SU-DHL-6 (cell line): ENCODE results near the gene HOXD11.

Experiments used
- EZH2phosphoT487 ChIP-seq: fragments of 200-600 bp; sonication (generic), shearing (Covaris generic); conservative IDR thresholded peaks from 2 replicates; pipeline ENCODE4 v1.6.1; 2018; ENCODE audit warnings: mild to moderate bottlenecking, antibody characterized with exemption, low read length, moderate library complexity, mixed read lengths
- TF ChIP-seq, protein P1 (sequence below): fragments of 200-600 bp; sonication (generic); IDR thresholded peaks from one replicate; pipeline ENCODE4 v1.5.1; 2017; ENCODE audit warnings: antibody characterized with exemption, mild to moderate bottlenecking, low read length, moderate library complexity; ENCODE audit not compliant: insufficient read depth, poor library complexity, severe bottlenecking

DNA sequence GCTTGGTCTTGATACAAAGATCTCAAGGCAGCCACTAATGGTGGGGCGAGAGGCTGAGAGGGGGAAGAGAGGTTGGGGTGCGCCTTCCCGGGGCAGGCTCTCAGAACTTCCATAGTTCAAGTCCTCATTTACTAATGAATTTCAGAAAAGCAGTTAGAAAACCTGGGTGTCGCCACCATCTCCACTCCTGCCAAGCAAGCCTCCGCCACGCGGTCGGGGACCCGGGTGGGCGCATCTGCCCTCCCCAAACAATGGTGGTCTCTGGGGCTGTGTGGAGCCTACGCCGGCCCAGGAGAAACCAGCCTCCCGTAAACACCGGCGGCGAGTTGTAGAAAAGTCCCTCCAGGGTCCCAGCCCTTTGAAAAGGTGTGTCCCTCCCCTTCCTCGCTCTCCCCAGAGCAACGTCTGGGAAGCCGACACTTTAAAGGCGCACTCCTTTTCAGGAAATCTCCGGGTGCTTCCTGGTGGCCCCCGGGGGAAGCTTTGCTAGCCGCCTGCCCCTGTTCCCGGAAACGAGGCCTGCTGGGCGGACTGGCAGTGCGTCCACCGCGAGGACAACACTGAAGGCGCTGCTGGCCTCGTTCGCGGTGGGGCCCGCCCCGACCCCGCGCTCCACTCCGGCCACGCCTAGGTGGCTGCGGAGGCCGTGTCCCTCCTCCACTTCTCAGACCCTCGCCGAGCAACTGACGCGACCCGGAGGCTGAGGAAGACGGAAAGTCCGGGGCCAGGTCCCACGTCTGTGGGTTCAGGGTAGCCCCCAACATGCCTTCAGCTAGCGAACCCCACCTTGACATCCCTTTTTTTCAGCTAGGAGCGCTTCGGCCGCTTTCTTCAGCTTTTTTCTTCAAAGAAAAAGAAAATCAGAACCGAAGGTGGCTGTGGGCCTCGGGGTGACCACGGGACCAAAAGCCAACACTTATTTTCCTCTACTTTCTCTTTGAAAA lies 40.2 kb upstream of the HOXD11 start:
- TF ChIP-seq, protein P1, sequence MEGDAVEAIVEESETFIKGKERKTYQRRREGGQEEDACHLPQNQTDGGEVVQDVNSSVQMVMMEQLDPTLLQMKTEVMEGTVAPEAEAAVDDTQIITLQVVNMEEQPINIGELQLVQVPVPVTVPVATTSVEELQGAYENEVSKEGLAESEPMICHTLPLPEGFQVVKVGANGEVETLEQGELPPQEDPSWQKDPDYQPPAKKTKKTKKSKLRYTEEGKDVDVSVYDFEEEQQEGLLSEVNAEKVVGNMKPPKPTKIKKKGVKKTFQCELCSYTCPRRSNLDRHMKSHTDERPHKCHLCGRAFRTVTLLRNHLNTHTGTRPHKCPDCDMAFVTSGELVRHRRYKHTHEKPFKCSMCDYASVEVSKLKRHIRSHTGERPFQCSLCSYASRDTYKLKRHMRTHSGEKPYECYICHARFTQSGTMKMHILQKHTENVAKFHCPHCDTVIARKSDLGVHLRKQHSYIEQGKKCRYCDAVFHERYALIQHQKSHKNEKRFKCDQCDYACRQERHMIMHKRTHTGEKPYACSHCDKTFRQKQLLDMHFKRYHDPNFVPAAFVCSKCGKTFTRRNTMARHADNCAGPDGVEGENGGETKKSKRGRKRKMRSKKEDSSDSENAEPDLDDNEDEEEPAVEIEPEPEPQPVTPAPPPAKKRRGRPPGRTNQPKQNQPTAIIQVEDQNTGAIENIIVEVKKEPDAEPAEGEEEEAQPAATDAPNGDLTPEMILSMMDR, result no peak
- no peak for TF ChIP-seq EZH2phosphoT487
